ENCODE measurements around the gene ULBP1. TPM values are rescaled to one million over a fixed set of nuclear protein-coding genes. Genes with fewer than 3 reads are reported as not detected.
"Not testable (repeated sequence)": the region's sequence is repeated elsewhere in the genome, so short reads cannot be mapped to it uniquely, and the experiment has no call there.

ULBP1 gene
- total and polyA plus RNA-seq, 2 experiments from 2014 or later: not detected

DNA sequence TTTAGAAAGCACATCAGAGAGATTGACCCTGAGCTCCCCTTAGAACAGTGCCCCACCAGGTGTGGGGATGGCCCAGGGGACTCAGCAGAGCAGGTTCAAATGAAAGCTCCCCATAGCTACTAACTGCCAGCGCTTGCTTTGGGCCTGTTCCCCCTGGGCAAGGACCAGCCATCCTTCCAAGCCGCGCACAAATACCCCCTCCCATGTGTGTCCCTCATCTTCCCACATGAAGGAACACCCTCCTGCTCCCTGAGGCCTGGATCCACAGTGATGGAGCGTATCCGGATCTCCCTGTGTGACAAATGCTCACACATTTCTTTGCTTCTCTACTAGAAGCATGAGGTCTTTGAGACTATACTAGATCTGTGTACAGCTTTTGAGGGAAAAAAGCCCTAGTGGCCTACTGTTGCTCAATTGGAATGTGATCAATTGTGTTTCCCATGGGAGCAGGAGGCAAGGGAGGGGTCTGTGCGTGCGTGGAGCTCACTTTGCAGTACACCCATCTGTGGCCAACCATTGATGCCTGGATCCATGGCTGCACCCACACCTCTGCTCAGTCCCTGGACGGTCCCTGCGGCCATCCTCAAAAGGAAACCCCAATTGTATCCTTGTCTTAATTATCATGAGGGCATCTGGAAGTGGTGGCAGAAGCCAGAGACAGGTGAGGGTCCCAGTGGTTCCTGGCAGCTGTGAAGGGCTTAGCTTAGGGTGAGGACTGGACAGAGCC, 39.4 kb upstream of the ULBP1 start:
- no peaks in the 10 kb centered on the region for H3K36me3 ChIP-seq
- no peak for TF ChIP-seq CTCF (IDR thresholded peaks at IDR 0.05; ENCODE audit: low read depth, low read length)
- no peaks in the 10 kb centered on the region for H3K9me3 ChIP-seq (ENCODE audit: low read depth)
- H3K4me3 ChIP-seq: no peak overlapping the region
- no peak overlapping the region for H3K27ac ChIP-seq
- H3K27me3 ChIP-seq: peaks cover 90% of the 10 kb centered on the region
- no peak for DNase-seq (ENCODE audit: low read depth in 1 of 2, low spot score in 1 of 2)
- no peaks in the 10 kb centered on the region for H3K4me1 ChIP-seq (ENCODE audit: low read depth)

DNA sequence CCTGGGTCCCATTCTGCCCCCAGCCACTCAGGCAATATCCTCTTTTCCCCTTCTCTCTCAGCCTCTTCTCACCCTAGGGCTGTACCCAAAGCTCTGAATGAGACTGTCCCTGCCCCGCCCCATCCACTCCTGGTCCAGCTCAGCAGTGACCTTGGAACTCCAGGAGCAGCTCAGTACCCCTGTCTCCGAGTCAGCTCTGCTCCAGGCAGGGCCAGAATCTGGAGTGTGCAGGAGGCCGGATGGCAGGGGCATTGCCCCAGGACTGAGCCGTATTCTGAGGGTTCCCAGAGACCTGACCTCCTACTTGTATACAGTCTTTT, 38.9 kb upstream of the ULBP1 start:
- Histone ChIP-seq H3K4me1 (ENCODE audit: low read depth) (no peaks in the 10 kb centered on the region), H3K9me3 (ENCODE audit: low read depth) (no peaks in the 10 kb centered on the region), H3K27ac (no peak overlapping the region), H3K36me3 (no peaks in the 10 kb centered on the region), H3K4me3 (no peak overlapping the region), H3K27me3 (peaks cover 90% of the 10 kb centered on the region)
- DNase-seq (ENCODE audit: low read depth in 1 of 2, low spot score in 1 of 2): no peak
- no peak for TF ChIP-seq CTCF (IDR thresholded peaks at IDR 0.05; ENCODE audit: low read depth, low read length)

GRCh38 chr6:149925253-149925973, 38.3 kb upstream of the ULBP1 start:
- Histone ChIP-seq H3K4me1 (ENCODE audit: low read depth) (no peaks in the 10 kb centered on the region), H3K27me3 (peaks cover 90% of the 10 kb centered on the region), H3K27ac (no peak overlapping the region), H3K9me3 (ENCODE audit: low read depth) (no peaks in the 10 kb centered on the region), H3K4me3 (peak overlapping the region; percentile 23), H3K36me3 (no peaks in the 10 kb centered on the region)
- peak in 1 of 2 donors; percentile 38 for DNase-seq (ENCODE audit: low read depth in 1 of 2, low spot score in 1 of 2)
- TF ChIP-seq CTCF (IDR thresholded peaks at IDR 0.05; ENCODE audit: low read depth, low read length): no peak

GRCh38 chr6:149925974-149926777, 37.6 kb upstream of the ULBP1 start:
- peak; percentile 79 to 86 for DNase-seq (ENCODE audit: low read depth in 1 of 2, low spot score in 1 of 2)
- peak; percentile 89 for TF ChIP-seq CTCF (IDR thresholded peaks at IDR 0.05; ENCODE audit: low read depth, low read length)
- no peaks in the 10 kb centered on the region for H3K4me1 ChIP-seq (ENCODE audit: low read depth)
- peaks cover 90% of the 10 kb centered on the region for H3K27me3 ChIP-seq
- H3K27ac ChIP-seq: no peak overlapping the region
- no peaks in the 10 kb centered on the region for H3K9me3 ChIP-seq (ENCODE audit: low read depth)
- no peaks in the 10 kb centered on the region for H3K36me3 ChIP-seq
- peak overlapping the region; percentile 23 for H3K4me3 ChIP-seq

- not testable (repeated sequence) for H3K36me3 ChIP-seq; H3K4me1 ChIP-seq (ENCODE audit: low read depth); DNase-seq (ENCODE audit: low read depth in 1 of 2, low spot score in 1 of 2); H3K27ac ChIP-seq; H3K9me3 ChIP-seq (ENCODE audit: low read depth); H3K4me3 ChIP-seq
- peaks cover 90% of the 10 kb centered on the region for H3K27me3 ChIP-seq
Measured at GRCh38 chr6:149927025-149927424, 36.7 kb upstream of the ULBP1 start.
